Brain pericyte (primary cell): ENCODE data around the gene MBD3L3.
"Not testable (repeated sequence)": the region's sequence is repeated elsewhere in the genome, so short reads cannot be mapped to it uniquely, and the experiment has no call there.

ENCODE experiments used
- DNase-seq: peaks from one replicate; pipeline ENCODE4 v3.0.0-alpha.2; 2012; ENCODE audit warnings: low read depth, low spot score

The MBD3L3 gene

GRCh38 chr19:7063764-7064418 is 5.4 kb upstream of the MBD3L3 start:
- no peak for DNase-seq

DNA sequence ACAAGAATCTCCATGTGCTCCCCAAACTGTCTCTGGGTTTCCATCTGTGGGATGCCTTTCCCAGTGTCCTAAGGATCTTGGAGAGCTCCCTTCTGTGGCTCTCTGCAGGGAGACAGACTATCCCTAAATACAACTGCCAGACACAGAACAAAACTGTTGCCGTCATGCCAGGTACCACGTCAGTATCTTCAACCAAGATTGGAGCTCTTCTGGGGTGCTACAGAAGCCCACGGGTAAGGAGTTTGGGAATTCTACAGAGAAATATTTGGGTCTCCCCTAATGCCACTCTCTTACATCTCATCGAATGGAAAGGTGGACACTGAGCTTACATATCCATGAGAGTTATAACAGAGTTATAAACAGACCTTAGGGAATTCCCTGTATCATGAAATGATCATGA is 4.9 kb upstream of the MBD3L3 start:
- no peak for DNase-seq

- DNase-seq = not testable (repeated sequence)
Observed at GRCh38 chr19:7059977-7060376, 1.5 kb upstream of the MBD3L3 start.

DNA sequence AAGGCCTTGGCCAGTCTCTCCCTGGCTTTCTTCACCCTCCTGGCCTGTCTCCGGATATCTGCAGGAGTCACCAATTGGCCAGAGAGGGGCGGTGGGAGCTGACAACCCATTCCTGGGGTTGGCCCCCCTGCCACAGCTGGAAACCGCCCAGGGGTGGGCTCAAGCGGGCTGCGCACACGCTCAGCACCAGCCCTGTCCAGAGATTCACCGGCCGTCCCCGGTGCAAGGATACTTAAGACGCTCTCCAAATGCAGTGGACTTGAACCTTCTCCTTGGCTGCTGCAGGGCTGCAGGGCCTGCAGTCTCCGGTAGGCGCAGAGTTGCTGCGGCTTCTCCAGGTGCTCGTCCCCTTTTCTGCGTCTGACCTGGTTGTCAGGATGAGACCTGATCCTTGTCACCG is 2.1 kb downstream of the MBD3L3 start:
- DNase-seq = not testable (repeated sequence)

DNA sequence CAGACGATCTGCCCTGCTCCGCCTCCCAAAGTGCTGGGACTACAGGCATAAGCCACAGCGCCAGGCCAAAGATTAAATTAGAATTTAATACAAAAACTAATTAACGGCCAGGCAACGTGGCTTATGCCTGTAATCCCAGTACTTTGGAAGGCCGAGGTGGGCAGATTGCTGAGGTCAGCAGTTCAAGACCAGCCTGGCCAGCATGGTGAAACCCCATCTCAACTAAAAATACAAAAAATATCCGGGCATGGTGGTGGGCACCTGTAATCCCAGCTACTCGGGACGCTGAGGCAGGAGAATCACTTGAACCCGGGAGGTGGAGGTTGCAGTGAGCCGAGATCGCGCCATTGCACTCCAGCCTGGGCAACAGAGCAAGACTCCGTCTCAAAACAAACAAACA is 2.8 kb downstream of the MBD3L3 start:
- DNase-seq = not testable (repeated sequence)

DNA sequence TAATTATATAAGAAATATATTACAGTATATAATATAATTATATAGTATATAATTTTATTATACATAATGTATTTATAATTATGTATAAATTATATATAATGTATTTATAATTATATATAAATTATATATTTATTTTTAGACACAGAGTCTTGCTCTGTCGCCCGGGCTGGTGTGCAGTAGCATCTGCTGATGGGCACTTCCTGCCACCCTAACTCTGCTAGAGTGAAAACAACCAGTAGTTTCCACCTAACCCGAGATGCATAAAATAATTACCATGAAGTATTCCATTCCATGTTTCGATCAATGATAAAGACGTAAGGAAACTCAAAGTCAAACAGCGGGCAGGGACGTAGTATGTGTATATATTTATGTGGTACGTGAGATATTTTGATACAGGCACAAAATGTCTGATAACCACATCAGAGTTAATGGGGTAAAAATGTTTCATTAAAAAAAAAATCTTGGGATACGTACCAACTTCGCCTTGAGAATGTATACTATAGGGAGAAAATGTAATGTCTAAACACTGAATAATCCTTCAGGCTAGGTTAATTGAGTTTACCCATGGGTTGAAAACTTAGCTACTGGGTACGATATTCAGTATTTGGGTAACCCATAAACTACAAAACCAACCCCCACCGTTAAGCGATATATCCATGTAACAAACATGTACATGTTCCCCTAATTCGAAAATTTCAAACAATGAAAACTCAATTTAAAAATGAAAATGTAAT is 3.7 kb downstream of the MBD3L3 start:
- DNase-seq = not testable (repeated sequence)

- not testable (repeated sequence) for DNase-seq
Observed at GRCh38 chr19:7052896-7053295, 5.6 kb downstream of the MBD3L3 start.

- not testable (repeated sequence) for DNase-seq
Observed at GRCh38 chr19:7051421-7051820, 7.1 kb downstream of the MBD3L3 start.

GRCh38 chr19:7049021-7049420 is 9.5 kb downstream of the MBD3L3 start, which contains the start of gene MBD3L2:
Gene MBD3L2 (plus strand): TSS chr19:7049321. CDS start chr19:7049374, 53 bp downstream.
- DNase-seq = not testable (repeated sequence)

- not testable (repeated sequence) for DNase-seq
Observed at GRCh38 chr19:7041563-7041962, 16.9 kb downstream of the MBD3L3 start.

GRCh38 chr19:7040079-7040478 is 18.4 kb downstream of the MBD3L3 start, which contains the start of gene MBD3L4:
Gene MBD3L4 (minus strand): TSS chr19:7040179. CDS start chr19:7040144, 35 bp downstream.
- not testable (repeated sequence) for DNase-seq

DNA sequence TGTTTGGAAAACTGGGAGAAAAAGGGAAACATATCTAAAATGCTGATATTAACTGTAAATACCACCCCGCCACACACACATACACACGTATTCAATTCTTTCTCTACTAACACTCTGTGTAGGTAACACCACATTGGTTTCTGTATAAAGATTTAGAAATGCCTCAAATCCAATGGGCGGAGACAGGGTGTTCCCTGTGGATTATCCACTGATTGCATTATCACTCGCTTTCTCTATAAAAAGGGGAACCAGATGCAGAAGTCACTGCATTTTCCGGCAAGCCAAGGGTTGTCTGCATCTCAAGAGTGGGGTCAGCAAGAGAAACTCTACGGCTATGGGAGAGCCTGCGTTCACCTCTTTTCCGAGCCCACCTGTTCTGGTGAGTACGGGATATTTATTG is 28.2 kb downstream of the MBD3L3 start, which contains the start of gene MBD3L5:
Gene MBD3L5, plus strand, starts transcription at position 301 of the 400 bp plus-strand sequence. Its CDS starts 34 bp downstream, at position 335.
- not testable (repeated sequence) for DNase-seq

- DNase-seq = not testable (repeated sequence)
Observed at GRCh38 chr19:7028790-7029189, 29.7 kb downstream of the MBD3L3 start.

DNA sequence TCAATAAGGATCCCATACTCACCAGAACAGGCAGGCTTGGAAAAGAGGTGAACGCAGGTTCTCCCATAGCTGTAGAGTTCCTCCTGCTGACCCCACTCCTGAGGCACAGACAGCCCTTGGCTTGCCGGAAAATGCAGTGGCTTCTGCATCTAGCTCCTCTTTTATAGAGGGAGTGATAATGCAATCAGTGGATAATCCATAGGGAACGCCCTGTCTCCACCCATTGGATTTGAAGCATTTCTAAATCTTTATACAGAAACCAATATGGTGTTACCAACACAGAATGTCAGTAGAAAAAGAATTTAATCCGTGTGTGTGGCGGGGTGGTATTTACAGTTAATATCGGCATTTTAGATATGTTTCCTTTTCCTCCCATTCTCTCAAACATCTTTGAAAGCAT is 37.1 kb downstream of the MBD3L3 start, which contains the start of gene MBD3L2B:
Gene MBD3L2B, minus strand, starts transcription at position 101 of the 400 bp plus-strand sequence. Its CDS starts 34 bp downstream, at position 67.
- DNase-seq = not testable (repeated sequence)

DNA sequence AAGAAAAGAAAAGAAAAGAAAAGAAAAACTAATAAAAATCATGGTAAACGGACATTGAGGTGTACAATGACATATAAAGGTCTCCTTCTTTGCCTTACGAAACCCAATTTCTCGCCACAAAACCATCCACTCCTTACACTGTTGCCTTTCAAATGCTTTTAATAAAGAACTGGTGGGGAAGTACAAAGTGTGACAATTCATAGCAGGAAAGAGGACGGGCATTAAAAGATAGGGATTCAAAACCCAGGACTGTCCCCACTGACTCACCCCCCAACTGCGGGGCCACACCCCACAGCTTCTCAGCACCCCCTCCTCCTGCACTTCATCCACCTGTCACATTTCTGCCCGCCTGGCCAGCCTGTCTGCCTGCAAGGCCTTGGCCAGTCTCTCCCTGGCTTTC is 39.6 kb downstream of the MBD3L3 start:
- no peak for DNase-seq

DNA sequence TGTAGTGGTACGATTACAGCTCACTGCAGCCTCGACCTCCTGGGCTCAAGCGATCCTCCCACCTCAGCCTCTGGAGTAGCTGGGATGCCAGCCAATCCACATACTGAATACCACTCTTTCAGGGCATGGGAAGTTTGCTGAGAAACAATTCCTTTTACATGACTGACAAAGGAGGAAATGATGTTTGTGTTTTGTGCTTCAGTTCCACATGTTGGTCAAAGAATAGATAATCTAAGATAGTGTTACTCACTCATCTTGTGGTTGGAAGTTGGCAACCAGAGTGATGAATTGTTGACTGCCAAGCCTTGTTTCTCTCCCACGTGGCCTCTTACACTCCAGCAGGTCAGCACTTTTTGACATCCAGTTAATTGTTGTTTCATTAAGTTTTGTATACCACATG is 44.8 kb downstream of the MBD3L3 start:
- DNase-seq = no peak

- no peak for DNase-seq
Observed at GRCh38 chr19:7010722-7011593, 47.5 kb downstream of the MBD3L3 start.

GRCh38 chr19:7007859-7008258 is 50.6 kb downstream of the MBD3L3 start:
- DNase-seq = no peak
